Hippocampal formation (tissue), 2 donors: ENCODE measurements around the gene NCLN.
"Not testable (repeated sequence)": the region's sequence is repeated elsewhere in the genome, so short reads cannot be mapped to it uniquely, and the experiment has no call there.

Source experiments
- DNase-seq, 2 donors: peaks; one replicate each; lab custom pipeline; 2025; lab: John Stamatoyannopoulos, UW

Gene NCLN

GRCh38 chr19:3225169-3225485, 39.4 kb downstream of the NCLN start:
- DNase-seq = no peak

GRCh38 chr19:3225677-3226093, 40.0 kb downstream of the NCLN start:
- DNase-seq = no peak

GRCh38 chr19:3227054-3227626, 41.4 kb downstream of the NCLN start:
- no peak for DNase-seq

GRCh38 chr19:3229346-3229743, 43.6 kb downstream of the NCLN start:
- no peak for DNase-seq

- no peak for DNase-seq
Observed at GRCh38 chr19:3229888-3230496, 44.3 kb downstream of the NCLN start.

- no peak for DNase-seq
Observed at GRCh38 chr19:3231288-3231687, 45.6 kb downstream of the NCLN start.

- no peak for DNase-seq
Observed at GRCh38 chr19:3233116-3233515, 47.4 kb downstream of the NCLN start.

- DNase-seq = no peak
Observed at GRCh38 chr19:3233831-3234230, 48.1 kb downstream of the NCLN start.

GRCh38 chr19:3234800-3235199, 49.1 kb downstream of the NCLN start:
- no peak for DNase-seq

- not testable (repeated sequence) for DNase-seq
Observed at GRCh38 chr19:3235604-3236003, 49.9 kb downstream of the NCLN start.

GRCh38 chr19:3236272-3236671, 50.5 kb downstream of the NCLN start:
- DNase-seq = no peak

- DNase-seq = no peak
Observed at GRCh38 chr19:3238066-3238561, 52.4 kb downstream of the NCLN start.

- DNase-seq = no peak
Observed at GRCh38 chr19:3239367-3239766, 53.6 kb downstream of the NCLN start.

- no peak for DNase-seq
Observed at GRCh38 chr19:3243819-3244700, 58.3 kb downstream of the NCLN start.

- DNase-seq = no peak
Observed at GRCh38 chr19:3245050-3245449, 59.3 kb downstream of the NCLN start.

- DNase-seq = no peak
Observed at GRCh38 chr19:3248728-3249326, 63.1 kb downstream of the NCLN start.

GRCh38 chr19:3249408-3249807, 63.7 kb downstream of the NCLN start:
- DNase-seq = no peak

- DNase-seq = no peak
Observed at GRCh38 chr19:3250675-3251074, 64.9 kb downstream of the NCLN start.

- DNase-seq = no peak
Observed at GRCh38 chr19:3251229-3251628, 65.5 kb downstream of the NCLN start.

- DNase-seq = no peak
Observed at GRCh38 chr19:3252650-3253049, 66.9 kb downstream of the NCLN start.

- no peak for DNase-seq
Observed at GRCh38 chr19:3253270-3253669, 67.5 kb downstream of the NCLN start.

- DNase-seq = no peak
Observed at GRCh38 chr19:3254520-3254919, 68.8 kb downstream of the NCLN start.

GRCh38 chr19:3257071-3257470, 71.3 kb downstream of the NCLN start:
- DNase-seq = no peak
